ENCODE measurements around the gene DHRS12. TPM values are rescaled to one million over a fixed set of nuclear protein-coding genes. Genes with fewer than 3 reads are reported as not detected.

DHRS12 gene
- total RNA-seq = 4.1 and 4.7 TPM in 2 replicates

DNA sequence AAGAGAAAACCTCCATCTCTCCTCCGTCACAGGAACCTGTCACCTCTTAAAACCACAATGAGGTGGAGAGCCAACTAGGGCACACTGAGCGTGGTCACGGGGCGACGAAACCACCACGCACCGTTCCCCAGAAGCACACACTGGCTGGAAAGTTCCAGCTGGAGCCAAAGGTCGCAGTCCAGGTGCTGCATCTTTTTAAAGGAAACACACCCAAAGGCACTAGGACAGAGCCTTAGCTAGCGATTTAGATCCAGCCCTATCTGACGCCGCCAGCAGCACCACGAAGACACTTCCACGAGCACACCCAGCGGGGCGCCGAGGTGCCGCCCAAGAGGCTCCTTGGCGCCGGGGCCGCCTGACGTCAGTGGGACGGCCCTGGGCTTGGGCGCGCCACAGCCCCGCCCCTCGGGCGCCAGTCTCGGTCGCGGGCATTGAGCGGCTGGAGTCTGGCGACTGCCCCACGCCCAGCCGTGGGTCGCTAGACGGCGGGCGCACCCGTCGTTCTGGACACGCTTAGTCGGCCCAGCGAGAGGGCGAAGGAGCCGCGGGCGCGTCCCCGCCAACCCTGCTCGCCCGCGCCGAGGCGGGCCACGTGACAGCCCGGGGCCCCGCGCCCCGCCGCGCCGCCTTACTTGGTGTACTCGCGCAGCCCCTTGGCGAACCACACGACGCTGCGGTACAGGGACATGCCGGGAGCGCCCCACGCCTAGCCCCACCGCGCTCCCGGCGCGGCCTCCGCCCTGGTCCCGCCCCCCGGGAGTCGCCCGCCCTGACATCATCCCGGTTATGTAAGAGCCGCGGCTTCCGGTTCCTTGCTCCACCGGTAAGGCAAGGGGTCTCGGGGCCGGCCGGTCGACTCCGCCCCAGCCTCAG, at the start of gene DHRS12:
Gene DHRS12, minus strand, starts transcription at position 742 of the 873 bp plus-strand sequence. CDS start 4,504 bp downstream, outside the sequence.

GRCh38 chr13:51844862-51845573, 41.1 kb upstream of the DHRS12 start, which contains the start of gene TMEM272:
Gene TMEM272, minus strand, starts transcription at chr13:51845177. Its CDS starts 6,647 bp downstream, at chr13:51838530.

Other genes starting within 250 kb of the DHRS12 start
- gene WDFY2, start 219.7 kb downstream of the DHRS12 start, total RNA-seq = 2.7 and 3.2 TPM in 2 replicates
- gene TMEM272, start 41.0 kb upstream of the DHRS12 start, total RNA-seq = not detected in 2 replicates
- gene CCDC70, start 57.8 kb upstream of the DHRS12 start, total RNA-seq = not detected in 2 replicates
- gene ATP7B, start 207.3 kb upstream of the DHRS12 start, total RNA-seq = 2.3 and 2.5 TPM in 2 replicates
- 25.3 and 26.6 TPM in 2 replicates for gene ALG11, start 208.2 kb upstream of the DHRS12 start, total RNA-seq
- 11.2 and 11.8 TPM in 2 replicates for gene UTP14C, start 220.5 kb upstream of the DHRS12 start, total RNA-seq